ENCODE results near the gene TMPRSS11A.

Gene TMPRSS11A

DNA sequence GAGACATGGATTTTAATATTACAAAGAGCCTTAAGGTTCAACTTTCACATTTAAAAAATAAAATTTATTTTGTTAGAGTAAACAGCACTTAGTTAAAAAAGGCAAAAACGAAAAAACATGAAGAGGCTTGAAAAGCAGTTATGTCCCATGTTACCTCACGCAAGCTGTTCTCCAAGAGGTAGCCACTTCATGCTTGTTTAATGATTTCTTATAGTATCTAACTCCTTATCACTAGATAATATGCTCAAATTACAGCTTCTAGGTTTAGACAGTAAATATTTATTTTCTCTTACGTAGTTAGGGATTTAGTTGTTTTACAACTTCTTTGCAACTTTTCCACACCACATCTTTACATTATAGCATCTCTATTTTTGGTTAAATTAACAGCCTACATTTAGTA lies 51.7 kb downstream of the TMPRSS11A start:
- no peak for DNase-seq

DNA sequence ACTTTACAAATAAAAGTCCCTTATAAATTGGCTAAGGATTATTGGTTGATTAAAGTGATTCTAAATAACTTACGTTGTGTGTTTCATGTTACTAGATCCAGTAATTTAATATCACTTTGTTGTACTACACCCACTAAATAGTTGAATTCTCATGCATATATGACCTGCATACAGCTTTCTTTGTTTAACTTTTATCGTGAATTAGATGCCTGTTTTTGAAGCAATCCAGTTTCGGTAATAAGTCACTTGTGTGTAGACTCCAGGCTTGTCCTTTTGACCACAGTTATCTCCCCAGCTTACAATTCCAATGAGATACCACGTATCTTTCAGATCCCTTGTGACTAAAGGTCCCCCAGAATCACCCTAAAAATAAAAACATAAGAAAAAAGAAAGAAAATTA lies 52.2 kb downstream of the TMPRSS11A start:
- no peak for DNase-seq

DNA sequence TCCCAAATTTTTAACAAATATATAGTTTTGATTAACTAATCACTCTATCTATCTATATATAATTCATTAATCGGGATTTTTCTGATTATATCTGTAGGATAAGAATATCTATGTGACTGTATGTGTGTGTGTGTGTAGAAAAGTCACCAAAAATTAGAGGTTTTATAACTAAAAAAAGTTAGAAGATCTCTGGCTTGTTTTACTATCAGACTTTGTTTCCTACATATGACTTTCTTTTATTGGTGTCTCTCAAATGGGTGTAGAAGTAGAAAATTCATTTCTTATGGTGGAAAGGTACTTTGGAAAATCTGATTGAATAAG lies 52.7 kb downstream of the TMPRSS11A start:
- no peak for DNase-seq

DNA sequence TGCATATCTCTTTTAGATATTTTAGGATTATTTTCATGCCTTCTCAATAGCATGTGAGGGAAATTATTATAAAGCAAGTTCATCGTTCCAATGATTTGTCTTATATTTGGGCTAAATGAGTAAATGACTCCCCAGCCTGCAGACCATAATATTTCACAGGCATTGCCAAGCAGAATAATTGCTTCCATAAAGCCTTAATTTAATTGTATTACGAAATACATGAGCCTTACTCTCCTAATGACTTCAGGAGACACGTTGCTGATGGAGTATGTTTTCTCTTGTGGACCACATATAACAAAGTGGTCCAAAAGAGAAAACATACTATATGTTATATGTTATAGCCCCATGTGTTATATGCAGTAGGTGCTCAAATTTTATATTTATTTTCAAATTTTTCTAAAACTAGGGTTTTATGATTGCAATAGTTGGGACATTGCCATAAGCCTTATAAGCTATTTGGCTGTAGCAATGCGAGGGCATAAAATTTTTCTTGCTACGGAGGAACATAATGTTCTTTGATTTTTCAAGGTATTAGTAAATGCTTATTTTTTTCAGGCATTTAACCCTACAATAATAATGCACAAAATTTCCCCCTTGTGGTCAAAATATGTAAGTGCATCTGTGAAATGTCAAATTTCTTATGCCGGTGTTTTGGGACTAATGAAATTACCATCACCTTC lies 53.2 kb downstream of the TMPRSS11A start:
- no peak for DNase-seq

DNA sequence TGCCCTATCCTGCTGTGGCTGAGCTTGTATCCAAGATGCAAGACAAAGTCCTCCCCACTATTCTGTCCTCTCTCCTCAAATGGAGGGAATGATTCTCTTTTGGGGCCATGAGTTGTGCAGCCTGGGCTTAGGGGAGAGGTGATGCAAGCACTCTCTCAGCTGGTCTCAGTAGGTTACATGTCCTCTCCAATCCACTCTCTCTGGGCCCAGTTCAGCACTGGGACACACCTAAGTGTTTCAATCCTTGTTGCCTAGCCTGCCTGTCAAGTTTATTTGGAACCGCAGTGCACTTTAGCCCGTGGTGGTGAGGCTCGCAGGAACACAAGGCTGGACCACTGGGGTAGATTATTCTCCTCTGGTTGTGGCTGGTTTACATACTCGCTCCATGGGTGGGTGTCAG lies 55.6 kb downstream of the TMPRSS11A start:
- no peak for DNase-seq

DNA sequence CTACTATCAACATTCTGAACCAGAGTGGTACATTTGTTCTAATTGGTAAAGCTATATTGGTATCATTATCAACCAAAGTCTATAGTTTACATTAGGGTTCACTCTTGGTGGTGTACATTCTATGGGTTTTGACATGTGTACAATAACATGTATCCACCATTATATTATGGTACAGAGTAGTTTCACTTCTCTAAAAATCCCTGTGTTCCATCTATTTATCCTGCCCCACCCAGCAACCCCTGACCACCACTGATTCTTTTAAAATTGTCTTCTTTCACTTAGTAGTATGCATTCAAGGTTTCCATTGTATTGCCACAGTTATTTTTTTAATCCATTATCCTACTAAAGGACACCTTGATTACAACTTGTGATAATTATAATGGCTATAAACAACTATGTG lies 64.2 kb downstream of the TMPRSS11A start:
- no peak for DNase-seq

DNA sequence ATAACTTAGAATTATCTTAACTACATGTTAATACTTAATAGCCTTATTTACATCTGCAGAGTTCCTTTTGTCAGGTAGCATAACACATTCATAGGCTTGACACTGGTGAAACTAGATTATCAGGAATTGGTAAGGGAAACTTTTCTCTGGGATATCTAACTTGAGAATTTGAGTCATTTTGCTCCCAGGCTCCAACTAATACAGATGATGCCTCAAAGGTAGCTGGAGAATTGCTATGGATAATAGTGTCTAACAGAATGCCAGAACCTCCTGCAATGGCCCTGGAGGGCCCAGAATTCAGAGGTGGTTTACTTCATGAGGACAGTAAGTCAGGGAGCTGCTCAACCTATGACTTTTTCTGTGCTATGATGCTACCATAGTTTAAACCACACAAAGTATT lies 65.6 kb downstream of the TMPRSS11A start:
- no peak for DNase-seq

DNA sequence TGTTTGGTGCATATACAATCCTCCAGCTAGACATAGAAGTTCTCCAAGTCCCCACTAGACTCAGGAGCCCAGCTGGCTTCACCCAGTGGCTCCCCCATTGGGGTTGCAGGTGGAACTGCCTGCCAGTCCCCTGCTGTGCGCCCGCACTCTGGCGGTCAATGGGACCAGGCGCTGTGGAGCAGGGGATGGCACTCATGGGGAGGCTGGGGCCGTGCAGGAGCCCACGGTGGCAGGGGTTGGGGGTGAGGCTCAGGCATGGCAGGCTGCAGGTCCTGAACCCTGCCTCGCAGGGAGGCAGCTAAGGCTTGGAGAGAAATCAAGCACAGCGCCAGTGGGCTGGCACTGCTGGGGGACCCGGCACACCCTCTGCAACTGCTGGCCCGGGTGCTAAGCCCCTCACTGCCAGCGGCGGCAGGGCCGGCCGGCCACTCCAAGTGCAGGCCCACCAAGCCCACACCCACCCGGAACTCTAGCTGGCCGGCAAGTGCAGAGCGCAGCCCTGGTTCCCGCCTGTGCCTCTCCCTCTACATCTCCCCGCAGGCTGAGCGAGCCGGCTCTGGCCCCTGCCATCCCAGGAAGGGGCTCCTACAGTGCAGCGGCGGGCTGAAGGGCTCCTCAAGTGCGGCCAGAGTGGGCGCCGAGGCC lies 66.8 kb downstream of the TMPRSS11A start:
- no peak for DNase-seq

DNA sequence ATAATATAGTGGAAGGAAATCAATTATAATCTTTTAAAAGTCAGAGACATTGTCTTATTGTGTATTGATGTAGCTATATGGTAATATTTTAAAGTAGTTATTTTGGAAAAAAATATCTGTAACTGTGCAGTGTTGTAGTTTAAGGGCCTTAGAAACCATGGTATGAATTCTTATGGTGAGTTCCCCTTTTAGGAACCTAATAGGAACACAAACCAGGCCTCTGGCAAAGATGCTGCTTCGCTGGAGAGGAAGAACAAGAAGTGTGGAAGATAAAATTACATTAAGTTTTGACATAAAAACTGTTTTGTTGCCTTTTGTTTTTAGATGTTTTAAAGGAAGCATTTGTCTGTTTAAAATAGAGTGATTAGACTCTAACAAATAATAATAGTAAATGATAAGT lies 68.6 kb downstream of the TMPRSS11A start:
- no peak for DNase-seq

DNA sequence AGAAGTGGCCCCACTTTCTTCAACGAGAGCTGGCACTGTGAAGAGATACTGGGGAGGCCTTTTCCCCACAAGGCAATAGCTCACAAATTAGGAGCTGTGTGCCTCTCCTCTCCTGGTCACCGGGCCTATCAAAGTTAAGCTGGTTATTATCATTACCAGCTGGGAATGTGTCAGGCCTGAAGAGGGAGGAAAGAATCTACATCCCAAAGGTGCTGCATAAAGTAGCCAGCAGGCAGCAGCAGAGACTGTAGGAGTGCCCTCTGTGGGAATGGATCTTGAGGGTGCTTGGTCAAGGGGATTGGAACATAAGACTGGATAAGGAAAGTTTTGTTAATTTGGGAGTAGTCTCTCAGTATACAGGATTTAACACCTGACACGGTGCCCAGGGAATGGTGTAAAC lies 70.4 kb downstream of the TMPRSS11A start:
- DNase-seq = no peak

DNA sequence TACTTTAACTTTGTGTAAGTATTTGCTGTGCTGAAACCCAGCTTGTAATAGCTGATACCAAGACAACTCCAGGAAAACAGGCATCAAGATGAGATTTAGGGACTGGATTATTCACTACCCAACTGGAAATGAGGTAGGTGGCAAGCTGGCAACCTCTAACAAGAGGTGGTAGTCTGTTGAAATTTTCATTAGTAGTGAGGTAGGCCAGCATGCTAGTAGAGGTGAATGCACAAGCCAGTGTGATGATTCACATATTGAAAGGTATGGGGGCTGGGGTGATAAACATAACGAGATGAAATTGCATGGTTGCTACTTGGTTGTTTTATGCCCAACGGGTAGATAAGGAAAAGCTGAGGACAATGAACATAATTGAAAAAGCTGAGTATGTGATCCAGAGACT lies 71.0 kb downstream of the TMPRSS11A start:
- DNase-seq = no peak

DNA sequence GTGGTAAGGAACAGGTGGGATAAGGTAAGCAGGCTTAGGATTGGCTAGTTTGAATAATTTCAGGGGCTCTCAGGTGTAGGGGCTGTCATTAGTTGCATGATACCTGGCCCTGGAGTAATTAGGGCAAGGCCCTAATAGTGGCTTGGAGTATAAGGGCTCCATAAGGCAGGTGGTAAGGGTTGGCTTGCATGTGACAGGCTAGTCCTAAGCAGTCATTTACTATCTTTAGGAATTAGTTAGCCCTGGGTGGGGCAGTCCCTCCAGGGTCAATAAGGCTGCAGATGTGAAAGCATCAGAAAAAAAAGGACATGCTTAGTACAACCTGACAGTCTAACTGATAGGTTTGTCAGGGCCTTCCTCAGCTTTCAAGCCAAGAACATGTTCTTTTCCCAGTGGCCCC lies 71.6 kb downstream of the TMPRSS11A start:
- DNase-seq = no peak

DNA sequence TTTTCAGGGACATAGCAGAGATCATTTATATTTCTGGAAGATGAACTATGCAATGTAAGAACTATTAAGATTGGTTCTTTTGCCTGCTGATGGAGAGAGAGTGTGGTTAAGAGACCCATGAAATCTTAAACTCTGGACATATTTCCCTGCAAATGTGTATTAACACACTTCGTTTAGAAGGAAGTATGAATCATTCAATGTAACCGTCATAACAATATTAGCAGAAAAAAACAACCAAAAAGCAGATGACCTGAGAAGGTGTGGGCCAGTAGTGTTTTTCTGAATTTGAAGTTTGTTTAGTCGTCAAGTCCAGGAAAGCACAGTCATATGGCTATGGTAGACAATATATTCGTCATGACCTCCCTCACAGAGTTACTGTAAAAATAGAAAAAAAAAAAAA lies 77.0 kb downstream of the TMPRSS11A start:
- DNase-seq = no peak

DNA sequence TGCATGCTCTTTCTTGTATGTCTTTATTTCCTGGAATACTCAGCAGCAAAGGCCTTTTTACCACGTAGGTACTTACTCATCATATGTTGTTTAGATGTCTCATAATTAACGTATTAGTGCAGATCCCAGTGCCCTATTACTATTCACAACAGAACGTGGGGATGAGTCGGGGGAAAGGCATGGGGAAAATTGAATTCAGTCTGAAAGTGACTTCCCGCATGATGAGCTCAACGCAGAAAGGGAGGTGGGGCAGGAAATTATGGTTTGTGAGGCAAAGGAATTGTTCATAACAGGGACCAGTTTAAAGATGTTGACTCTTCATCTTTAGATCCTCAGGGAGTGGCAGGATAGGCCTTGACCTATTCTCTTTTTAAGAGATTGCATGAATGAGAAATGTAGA lies 77.5 kb downstream of the TMPRSS11A start:
- DNase-seq = no peak

DNA sequence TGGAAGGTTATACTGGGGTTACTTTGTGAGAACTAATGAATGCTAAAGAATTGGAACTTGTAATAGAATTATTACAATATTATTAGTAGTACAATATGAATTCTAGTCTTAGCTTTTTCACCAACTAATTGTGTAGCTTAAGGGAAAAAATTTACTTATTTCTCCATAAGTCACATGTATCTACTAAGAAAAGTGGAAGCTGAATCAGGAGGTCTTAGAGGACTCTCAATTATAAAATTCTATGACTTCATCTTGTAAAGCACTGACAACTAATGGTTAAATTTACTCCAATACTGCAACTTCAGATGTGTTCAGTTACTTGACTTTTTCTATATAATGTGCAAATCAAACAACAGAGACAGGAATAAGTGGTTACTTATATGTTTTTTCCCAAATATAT lies 78.6 kb downstream of the TMPRSS11A start:
- DNase-seq = no peak

DNA sequence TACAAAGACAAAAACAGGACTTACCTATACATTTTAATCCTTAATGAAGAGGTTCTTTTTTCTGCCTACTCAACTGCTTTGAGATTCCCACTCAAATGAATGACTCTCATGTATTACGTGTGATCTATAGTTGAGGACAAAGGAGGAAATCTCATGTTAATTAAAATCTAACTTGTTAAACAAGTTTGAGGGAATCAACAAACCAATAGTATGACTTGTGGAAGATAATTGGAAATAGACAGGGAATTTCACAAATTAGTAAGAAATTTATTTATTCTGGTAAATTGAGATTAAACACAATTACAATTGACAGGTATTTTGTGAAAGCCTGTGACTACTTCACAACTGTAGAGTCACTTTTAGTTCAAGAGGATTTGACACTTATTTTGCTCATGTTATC lies 79.4 kb downstream of the TMPRSS11A start, which contains the start of gene TMPRSS11D:
TMPRSS11D (minus strand) TSS at position 101 of the 400 bp plus-strand sequence; CDS start at position 32, 69 bp downstream.
- DNase-seq = no peak

DNA sequence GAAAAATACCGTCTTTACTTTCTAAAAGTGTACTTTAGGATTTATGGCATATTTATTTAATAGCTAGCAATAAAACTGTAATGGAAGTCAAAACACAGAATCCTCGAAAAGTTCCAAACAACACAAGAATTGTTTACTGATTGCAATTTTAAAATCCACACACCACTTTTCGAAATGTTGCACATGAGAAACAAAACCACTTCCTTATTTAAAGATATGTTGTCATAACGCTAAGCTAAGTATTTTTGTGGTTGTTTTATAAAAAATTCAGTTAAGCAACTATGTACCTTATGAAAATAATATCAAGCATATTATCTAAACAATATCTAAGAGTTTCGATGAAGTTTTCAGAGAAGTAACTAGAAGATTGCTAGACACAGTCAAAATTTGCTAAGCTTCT lies 79.8 kb downstream of the TMPRSS11A start:
- DNase-seq = no peak

DNA sequence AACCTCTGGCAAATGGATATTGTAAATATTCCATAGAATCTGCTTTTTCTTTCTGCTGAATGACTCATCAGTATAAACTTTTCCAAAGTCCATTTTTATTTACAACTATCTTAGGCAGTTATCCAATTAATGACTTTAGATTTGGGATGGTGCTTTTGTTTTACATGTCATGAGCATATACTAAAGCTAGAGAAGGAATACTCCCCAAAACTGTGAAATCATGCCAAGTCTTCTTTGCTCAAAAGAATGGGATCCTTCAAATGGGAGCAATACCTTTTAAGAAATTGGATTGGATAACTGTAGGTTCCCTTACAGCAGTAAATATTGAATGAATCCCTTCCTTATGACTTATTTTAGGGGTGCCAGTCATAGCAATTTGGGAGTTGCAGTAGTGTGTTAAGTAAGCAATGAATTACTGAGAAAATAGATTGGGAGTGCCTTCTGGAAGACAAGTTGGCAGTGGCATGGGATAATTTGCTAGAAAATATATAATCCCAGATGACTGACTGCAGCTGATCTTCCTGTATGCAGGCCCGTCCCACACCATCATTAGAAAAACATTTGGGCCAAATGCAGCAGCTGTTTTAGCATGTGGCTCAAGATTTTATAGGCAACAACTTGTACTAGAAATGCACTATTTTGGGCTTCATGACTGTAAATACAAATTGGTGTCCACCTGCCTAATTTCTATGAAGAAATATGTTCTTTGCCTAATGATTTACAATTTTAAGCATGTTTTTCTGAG lies 82.3 kb downstream of the TMPRSS11A start:
- DNase-seq = no peak

DNA sequence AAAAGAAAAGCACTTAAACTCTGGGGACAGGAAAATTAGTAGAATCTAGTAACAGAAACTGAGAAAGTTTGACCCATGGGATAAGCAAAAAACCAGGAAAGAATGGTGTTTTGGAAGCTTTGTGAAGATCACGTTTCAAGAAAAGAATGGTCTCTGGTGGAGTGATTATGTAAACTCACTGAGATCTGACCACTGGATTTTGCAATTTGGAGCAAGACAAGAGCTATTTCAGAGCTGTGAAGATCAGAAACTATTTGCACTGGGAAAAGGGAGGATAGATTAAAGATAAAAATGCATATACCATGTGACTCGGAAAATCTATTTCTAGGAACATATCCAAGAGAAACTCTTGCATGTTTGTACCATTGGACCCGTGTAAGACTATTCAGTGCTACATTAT lies 83.8 kb downstream of the TMPRSS11A start:
- no peak for DNase-seq

DNA sequence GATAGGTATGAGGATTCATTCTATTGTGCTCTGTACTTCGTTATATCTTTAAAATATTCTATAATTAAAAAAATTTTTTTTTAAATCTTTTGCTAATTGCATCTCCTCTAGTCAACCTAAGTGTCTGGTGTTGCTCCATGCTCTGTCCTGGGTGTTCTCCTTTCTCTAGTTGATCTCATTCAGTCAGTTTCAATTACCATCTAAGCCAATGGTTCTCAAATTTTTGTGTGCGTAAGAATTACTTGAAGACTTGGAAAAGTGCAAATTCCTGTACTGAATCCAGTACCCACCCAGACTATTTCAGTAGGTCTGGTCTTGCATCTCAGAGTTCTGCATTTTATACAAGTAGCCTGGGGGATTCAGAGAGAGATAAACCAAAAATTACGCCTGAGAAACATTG lies 86.2 kb downstream of the TMPRSS11A start:
- no peak for DNase-seq

DNA sequence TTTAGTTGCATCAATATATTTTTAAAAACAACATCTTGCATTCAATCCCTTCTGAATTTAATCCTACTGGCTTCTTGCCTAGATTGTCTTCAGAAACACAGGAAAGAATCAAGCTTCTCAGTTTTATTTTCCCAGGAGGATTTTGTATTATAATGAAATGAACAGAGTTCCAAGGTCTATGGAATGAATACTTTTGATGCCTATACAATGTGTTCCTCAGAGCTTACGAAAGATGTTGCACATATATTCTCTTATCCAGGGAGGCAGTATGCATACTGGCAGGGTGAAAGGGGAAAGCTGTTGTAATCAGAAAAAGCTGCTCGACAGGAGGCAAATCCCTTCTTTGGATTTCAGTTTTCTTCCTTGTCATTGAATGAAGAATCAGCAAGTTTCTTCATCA lies 88.3 kb downstream of the TMPRSS11A start:
- no peak for DNase-seq

DNA sequence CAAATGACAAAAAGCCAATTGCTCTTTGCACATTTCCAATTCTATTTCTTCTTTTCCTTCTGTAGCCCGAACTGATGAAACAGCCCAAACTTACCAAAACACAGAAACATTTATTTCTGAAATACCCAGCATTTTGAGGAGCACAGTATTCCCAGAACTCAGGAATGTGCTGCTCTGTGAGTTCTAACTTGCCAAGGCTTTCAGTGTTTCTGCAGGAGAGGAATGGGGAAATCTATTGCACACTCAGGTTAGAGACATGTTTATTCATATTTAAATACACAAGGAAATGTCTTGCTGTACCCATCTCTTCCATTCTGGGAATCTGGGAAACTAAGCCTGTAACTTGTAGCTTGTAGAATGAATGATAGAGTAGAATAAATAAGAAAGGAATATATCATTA lies 90.2 kb downstream of the TMPRSS11A start:
- DNase-seq = no peak

DNA sequence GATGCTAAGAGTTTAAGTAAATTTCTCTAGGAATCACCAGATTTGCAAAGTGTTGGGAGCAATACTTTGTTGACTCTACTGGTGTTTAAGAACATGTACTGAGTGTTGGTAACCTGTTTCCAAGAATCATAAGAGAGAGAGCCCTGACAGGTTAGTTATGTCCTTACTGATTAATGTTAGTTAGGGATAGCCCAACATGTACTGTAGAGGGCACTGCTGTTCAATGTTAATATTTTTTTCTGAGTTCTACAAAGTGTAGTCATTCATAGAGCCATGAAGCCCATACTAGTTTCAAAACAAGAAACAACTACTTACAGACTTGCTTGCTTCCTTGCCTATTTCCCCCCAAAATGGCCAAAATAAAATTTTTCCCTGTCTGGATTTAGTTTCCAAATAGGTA lies 91.4 kb downstream of the TMPRSS11A start:
- no peak for DNase-seq

DNA sequence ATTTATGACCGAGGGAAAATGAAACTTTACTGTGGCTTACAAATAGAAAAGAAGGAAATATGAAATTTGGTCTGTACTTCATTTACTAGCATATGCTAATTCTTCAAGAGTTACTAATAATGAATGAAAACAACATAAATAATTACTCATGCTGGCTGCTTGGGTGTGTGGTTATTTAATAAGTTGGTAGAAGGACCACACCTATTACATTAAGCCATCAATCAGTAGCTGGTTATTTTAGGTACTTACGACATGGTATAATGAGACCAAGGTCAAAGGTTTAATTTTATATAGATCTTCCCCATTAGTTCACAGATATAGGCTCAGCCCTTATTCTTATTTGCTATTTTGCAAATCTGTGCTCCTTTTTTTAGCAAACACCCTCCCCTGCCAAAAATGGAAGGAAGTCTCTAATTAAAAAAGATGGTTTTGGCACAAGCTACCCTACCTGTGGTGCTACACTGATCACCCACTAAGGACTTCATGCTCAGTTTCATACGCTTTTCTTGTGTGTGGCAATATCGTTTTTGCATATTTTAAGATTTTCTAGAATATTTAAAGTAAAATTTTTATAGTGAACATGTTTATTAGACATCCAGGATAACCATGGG lies 93.6 kb downstream of the TMPRSS11A start:
- no peak for DNase-seq

All from activated CD4-positive, alpha-beta T cell treated with anti-CD3 and anti-CD28 coated beads, Interleukin-2, amount 50 U/mL, for 1 hour (primary cell).